ENCODE results near the gene HSPA4.

GRCh38 chr5:133112026-133112660 is 60.3 kb downstream of the HSPA4 start:
- no peak for TF ChIP-seq ZNF114 (CRISPR knock-in tag; IDR thresholded peaks at IDR 0.05)
- TF ChIP-seq, protein P1, sequence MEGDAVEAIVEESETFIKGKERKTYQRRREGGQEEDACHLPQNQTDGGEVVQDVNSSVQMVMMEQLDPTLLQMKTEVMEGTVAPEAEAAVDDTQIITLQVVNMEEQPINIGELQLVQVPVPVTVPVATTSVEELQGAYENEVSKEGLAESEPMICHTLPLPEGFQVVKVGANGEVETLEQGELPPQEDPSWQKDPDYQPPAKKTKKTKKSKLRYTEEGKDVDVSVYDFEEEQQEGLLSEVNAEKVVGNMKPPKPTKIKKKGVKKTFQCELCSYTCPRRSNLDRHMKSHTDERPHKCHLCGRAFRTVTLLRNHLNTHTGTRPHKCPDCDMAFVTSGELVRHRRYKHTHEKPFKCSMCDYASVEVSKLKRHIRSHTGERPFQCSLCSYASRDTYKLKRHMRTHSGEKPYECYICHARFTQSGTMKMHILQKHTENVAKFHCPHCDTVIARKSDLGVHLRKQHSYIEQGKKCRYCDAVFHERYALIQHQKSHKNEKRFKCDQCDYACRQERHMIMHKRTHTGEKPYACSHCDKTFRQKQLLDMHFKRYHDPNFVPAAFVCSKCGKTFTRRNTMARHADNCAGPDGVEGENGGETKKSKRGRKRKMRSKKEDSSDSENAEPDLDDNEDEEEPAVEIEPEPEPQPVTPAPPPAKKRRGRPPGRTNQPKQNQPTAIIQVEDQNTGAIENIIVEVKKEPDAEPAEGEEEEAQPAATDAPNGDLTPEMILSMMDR (conservative IDR thresholded peaks at IDR 0.05; ENCODE audit: low read depth in 2 of 2): no peak
- no peak for TF ChIP-seq EZH2 (IDR thresholded peaks at IDR 0.05; ENCODE audit: low read depth, unreplicated experiment)
- TF ChIP-seq REST (IDR thresholded peaks at IDR 0.05; ENCODE audit: unreplicated experiment): no peak
